GM23248 (cell line): ENCODE data around the gene HOXB4. TPM values are rescaled to one million over a fixed set of nuclear protein-coding genes. Genes with fewer than 3 reads are reported as not detected.
A peak's percentile ranks its signal among the peaks of the same experiment; 100 is the strongest.

Experiments used
- DNase-seq: peaks from one replicate; pipeline ENCODE4 v3.0.0-alpha.2; 2015
- H2AFZ ChIP-seq: fragments of 200-600 bp; sonication (generic); 2 replicates; pipeline ENCODE4 v1.6.1; 2016; ENCODE audit warnings: antibody characterized with exemption
- H3F3A ChIP-seq: fragments of 200-600 bp; sonication (generic); 2 replicates; pipeline ENCODE4 v1.6.1; 2016; ENCODE audit warnings: mild to moderate bottlenecking, antibody characterized with exemption, mixed run types; ENCODE audit not compliant: insufficient read depth
- H3K27ac ChIP-seq: fragments of 200-600 bp; sonication (generic); 2 replicates; pipeline ENCODE4 v1.5.1; 2016; ENCODE audit warnings: mild to moderate bottlenecking
- H3K27me3 ChIP-seq: fragments of 200-600 bp; sonication (generic); replicated peaks from 2 replicates; pipeline ENCODE4 v1.6.1; 2016; ENCODE audit warnings: mild to moderate bottlenecking; ENCODE audit not compliant: insufficient read depth
- H3K36me3 ChIP-seq: fragments of 200-600 bp; sonication (generic); 2 replicates; pipeline ENCODE4 v1.6.1; 2016; ENCODE audit warnings: low read depth, mild to moderate bottlenecking
- H3K4me1 ChIP-seq: fragments of 200-600 bp; sonication (generic); 2 replicates; pipeline ENCODE4 v1.6.1; 2016; ENCODE audit warnings: mild to moderate bottlenecking; ENCODE audit not compliant: insufficient read depth
- H3K4me2 ChIP-seq: fragments of 200-600 bp; sonication (generic); one replicate; pipeline ENCODE4 v1.6.1; 2016; ENCODE audit warnings: mild to moderate bottlenecking; ENCODE audit not compliant: unreplicated experiment
- H3K4me3 ChIP-seq: fragments of 200-600 bp; sonication (generic); 2 replicates; pipeline ENCODE4 v1.5.1; 2016; ENCODE audit warnings: mild to moderate bottlenecking
- H3K79me2 ChIP-seq: fragments of 200-600 bp; sonication (generic); 2 replicates; pipeline ENCODE4 v1.6.1; 2016; ENCODE audit warnings: mild to moderate bottlenecking; ENCODE audit not compliant: insufficient read depth
- H3K9ac ChIP-seq: fragments of 200-600 bp; sonication (generic); 2 replicates; pipeline ENCODE4 v1.6.1; 2016; ENCODE audit warnings: mild to moderate bottlenecking
- H3K9me2 ChIP-seq: fragments of 200-600 bp; sonication (generic); 2 replicates; pipeline ENCODE4 v1.6.1; 2016; ENCODE audit warnings: mixed run types, mild to moderate bottlenecking, moderate library complexity; ENCODE audit not compliant: insufficient read depth
- H3K9me3 ChIP-seq: fragments of 200-600 bp; sonication (generic); one replicate; pipeline ENCODE4 v1.6.1; 2017; ENCODE audit warnings: low read depth
- H4K20me1 ChIP-seq: fragments of 200-600 bp; sonication (generic); 2 replicates; pipeline ENCODE4 v1.6.0; 2016; ENCODE audit not compliant: insufficient read depth
- EZH2 ChIP-seq: fragments of 200-600 bp; sonication (generic); IDR thresholded peaks from 2 replicates; pipeline ENCODE4 v1.6.1; 2018; ENCODE audit warnings: antibody characterized with exemption, mild to moderate bottlenecking; ENCODE audit not compliant: insufficient read depth, poor library complexity, severe bottlenecking
- EZH2phosphoT487 ChIP-seq: fragments of 200-600 bp; sonication (generic); IDR thresholded peaks from 2 replicates; pipeline ENCODE4 v1.6.1; 2018; ENCODE audit warnings: antibody characterized with exemption, moderate library complexity, mild to moderate bottlenecking, low read depth; ENCODE audit not compliant: insufficient read depth
- WGBS, 2 experiments: methylation state at CpG; one replicate each; pipeline ENCODE4 v1.1.6; 2015 to 2017; ENCODE audit warnings: low lambda C conversion rate in 2 of 2, low coverage in 1 of 2; ENCODE audit errors: missing lambda C conversion rate in 2 of 2; 5-methylcytosine and 5-hydroxymethylcytosine counted together
- in situ Hi-C: fragments of 300-500 bp; cut with MboI; formaldehyde crosslinking; loops from 2 replicates; pipeline ENCODE4 v1.15.0; 2020
- polyA plus RNA-seq: library from polyadenylated mRNA; unstranded; fragments of >200 nt; fragmentation: Nextera tagmentation; extraction: Ambion mirVana; gene quantifications from 2 replicates; pipeline ENCODE4 v1.2.1, GENCODE V29; 2016
- total RNA-seq: library from RNA; depleted of rRNA; stranded (reverse); fragments of >200 nt; shearing (Covaris generic); gene quantifications from 2 replicates; pipeline ENCODE4 v1.2.3, GENCODE V29; 2014

The HOXB4 gene
- total and polyA plus RNA-seq, 2 experiments from 2014 or later = 1.2 to 2.2 TPM

DNA sequence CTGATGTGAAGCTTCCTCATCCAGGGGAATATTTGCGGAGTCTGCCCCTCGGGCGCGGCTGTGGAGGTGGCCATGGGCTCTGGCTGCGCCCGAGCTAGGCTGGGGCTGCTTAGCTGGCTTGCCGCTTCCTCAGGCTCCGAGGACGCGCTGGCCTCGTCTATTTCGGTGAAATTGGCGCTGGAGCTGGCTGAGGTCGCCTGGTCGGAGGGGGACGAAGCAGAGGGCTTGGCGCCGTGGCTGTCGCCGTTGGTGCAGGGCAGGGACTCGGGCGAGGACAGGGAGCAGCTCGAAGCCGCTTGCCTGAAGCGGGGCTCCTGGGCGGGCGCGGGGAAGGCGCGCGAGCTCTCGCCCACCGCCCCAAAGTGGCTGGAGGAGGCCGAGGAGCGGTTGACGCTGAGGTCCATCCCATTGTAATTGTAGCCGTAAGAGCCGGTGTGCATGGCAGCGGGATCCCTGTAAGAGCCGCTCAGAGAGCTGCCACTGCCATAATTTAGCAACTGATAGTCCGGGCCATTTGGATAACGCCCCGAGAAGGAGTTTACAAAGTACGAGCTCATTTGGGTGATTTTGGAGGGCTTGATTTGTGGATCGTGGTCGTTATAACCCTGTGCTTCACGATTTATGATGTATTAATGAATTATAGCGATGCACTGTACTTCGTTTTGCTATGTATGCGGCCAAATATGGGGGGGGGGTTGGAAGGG lies 15.1 kb upstream of the HOXB4 start, which contains the start of gene HOXB5:
Gene HOXB5 (minus strand): TSS at position 654 of the 704 bp plus-strand sequence. CDS start 97 bp downstream, at position 557.
- peak within 1 kb of the TSS; percentile 59 for H3K9ac ChIP-seq
- H2AFZ ChIP-seq = peak within 1 kb of the TSS; percentile 85
- in situ Hi-C loops = no loop called here

DNA sequence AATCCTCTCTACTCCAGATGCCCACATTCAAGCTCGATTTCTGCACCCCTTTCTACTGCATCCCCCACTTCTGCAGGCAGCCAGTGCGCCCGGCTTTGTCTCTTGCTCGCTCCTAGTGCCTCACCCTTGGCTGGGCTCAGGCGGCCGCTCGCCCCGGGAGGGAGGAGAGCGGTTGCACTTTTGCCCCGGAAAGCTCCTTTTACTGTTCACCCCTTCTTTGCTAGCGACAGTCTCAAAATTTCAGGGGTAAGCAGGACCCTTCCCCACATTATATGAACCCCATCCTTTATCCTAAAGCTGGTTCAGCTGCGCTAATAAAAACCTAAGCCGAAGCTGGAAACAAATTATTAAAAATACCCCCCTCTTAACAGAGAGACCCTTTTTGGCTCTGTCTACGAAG lies 14.4 kb upstream of the HOXB4 start:
- Histone ChIP-seq H3K9me2 (no peaks in the 10 kb centered on the region), H2AFZ (peak overlapping the region; percentile 85), H4K20me1 (no peaks in the 10 kb centered on the region), H3K4me3 (peak overlapping the region; percentile 74), H3K79me2 (peaks cover 13% of the 10 kb centered on the region), H3K9ac (peak overlapping the region; percentile 59), H3K4me1 (0 out of 2 replicates have a peak, but pooled peaks cover 3% of the 10 kb centered on the region), H3K4me2 (peak overlapping the region; percentile 75), H3K9me3 (no peaks in the 10 kb centered on the region), H3K27ac (no peak overlapping the region), H3F3A (no peaks in the 10 kb centered on the region), H3K27me3 (no peaks in the 10 kb centered on the region), H3K36me3 (no peaks in the 10 kb centered on the region)
- WGBS, 2 experiments = 12 to 16% methylated on average over 14 of the region's 14 CpGs
- DNase-seq = peak; percentile 60
- in situ Hi-C loops = no loop called here
- TF ChIP-seq EZH2 (no peak), EZH2phosphoT487 (no peak)

More for the DNA sequence above, 15.1 kb upstream of the HOXB4 start, which contains the start of gene HOXB5:
- Histone ChIP-seq H3K4me3 (peak within 1 kb of the TSS; percentile 74), H3K27me3 (no peaks in the 10 kb centered on the region), H3F3A (no peaks in the 10 kb centered on the region), H3K9me2 (no peaks in the 10 kb centered on the region), H3K4me2 (peak within 1 kb of the TSS; percentile 75), H3K9me3 (no peaks in the 10 kb centered on the region), H3K79me2 (peaks cover 14% of the 10 kb centered on the region), H3K4me1 (0 out of 2 replicates have a peak, but pooled peaks cover 3% of the 10 kb centered on the region), H3K36me3 (no peaks in the 10 kb centered on the region), H3K27ac (peak within 1 kb of the TSS; percentile 28; the same call in 1 of the 2 replicates), H4K20me1 (no peaks in the 10 kb centered on the region)
- WGBS, 2 experiments = 2% methylated on average over 39 to 50 of the region's 50 CpGs
- TF ChIP-seq EZH2phosphoT487 (no peak), EZH2 (no peak)
- peak; percentile 72 for DNase-seq

DNA sequence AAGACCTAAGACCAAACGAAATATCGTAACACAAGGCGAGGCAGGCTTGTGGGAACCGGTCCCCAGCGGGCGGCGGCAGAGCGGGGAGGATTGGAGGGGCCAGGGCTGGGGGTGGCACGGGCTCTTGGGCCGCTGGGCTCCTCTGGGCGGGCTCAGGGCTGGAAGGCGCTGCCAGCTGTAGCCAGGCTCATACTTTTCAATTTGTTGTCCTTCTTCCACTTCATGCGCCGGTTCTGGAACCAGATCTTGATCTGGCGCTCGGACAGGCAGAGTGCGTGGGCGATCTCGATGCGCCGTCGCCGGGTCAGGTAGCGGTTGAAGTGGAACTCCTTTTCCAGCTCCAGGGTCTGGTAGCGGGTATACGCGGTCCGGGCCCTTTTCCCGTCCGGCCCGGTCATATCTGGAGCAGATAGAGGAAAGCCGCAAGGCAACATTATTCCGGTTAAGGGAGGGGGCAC lies 13.9 kb upstream of the HOXB4 start:
- H2AFZ ChIP-seq = peak overlapping the region; percentile 85
- H3K9me3 ChIP-seq = no peaks in the 10 kb centered on the region
- H3K79me2 ChIP-seq = peaks cover 8% of the 10 kb centered on the region
- H3K27me3 ChIP-seq = no peaks in the 10 kb centered on the region
- 68 to 70% methylated on average over 33 of the region's 33 CpGs for WGBS, 2 experiments
- H3K4me3 ChIP-seq = peak overlapping the region; percentile 74
- no peak overlapping the region for H3K4me2 ChIP-seq
- H3K27ac ChIP-seq = no peak overlapping the region
- in situ Hi-C loops = no loop called here
- TF ChIP-seq EZH2phosphoT487 (no peak), EZH2 (no peak)
- peak; percentile 38 for DNase-seq
- no peaks in the 10 kb centered on the region for H3F3A ChIP-seq
- no peaks in the 10 kb centered on the region for H3K36me3 ChIP-seq
- H3K4me1 ChIP-seq = 0 out of 2 replicates have a peak, but pooled peaks cover 3% of the 10 kb centered on the region
- no peaks in the 10 kb centered on the region for H4K20me1 ChIP-seq
- H3K9ac ChIP-seq = peak overlapping the region; percentile 59; the same call in 1 of the 2 replicates
- no peaks in the 10 kb centered on the region for H3K9me2 ChIP-seq

DNA sequence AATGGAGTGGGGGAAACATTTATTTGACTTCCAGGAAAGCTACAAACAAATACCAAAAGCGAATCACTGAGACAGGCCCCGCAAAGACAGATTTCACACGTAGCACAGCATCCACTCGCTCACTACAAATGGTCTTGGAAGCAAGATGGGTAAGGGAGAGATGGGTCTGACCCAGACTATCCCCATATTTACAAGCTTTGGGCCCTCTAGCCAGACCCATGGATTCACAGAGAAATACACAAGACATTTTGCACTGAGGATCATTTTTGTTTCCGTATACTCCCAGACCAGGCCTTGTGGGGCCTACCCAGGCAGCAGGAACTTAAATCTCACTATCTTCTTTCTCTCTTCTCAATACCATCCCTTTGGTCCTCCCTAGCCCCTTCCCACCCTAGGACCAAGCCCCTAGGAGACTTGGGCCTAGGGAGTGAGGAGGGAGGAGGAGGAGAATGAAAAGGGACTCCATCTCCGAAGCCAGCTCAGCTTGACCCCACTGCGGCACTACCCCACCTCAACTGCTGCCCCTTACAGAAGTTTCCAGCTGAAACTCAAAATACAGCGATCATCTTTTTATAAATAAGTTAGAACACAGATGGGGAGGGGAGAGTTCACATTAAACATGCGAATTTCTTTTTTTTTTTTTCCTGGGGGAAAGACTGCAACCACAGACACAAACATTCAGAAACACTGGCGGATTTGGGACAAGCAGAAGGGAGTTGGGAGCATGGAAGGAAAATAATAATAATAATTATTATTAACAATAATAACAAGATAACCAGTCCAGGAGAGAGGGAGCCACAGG lies 13.3 kb upstream of the HOXB4 start:
- 96 to 100% methylated on average over 10 of the region's 10 CpGs for WGBS, 2 experiments
- H3K4me3 ChIP-seq = no peak overlapping the region
- in situ Hi-C loops = no loop called here

More for the DNA sequence above, 13.3 kb upstream of the HOXB4 start:
- no peak overlapping the region for H3K27ac ChIP-seq
- H3K9me3 ChIP-seq = no peaks in the 10 kb centered on the region
- no peak overlapping the region for H2AFZ ChIP-seq
- no peaks in the 10 kb centered on the region for H3F3A ChIP-seq
- H3K9ac ChIP-seq = no peak overlapping the region
- H3K79me2 ChIP-seq = peaks cover 6% of the 10 kb centered on the region; the same call in 1 of the 2 replicates
- no peaks in the 10 kb centered on the region for H3K27me3 ChIP-seq
- H4K20me1 ChIP-seq = no peaks in the 10 kb centered on the region
- no peak for DNase-seq
- H3K36me3 ChIP-seq = no peaks in the 10 kb centered on the region
- no peaks in the 10 kb centered on the region for H3K9me2 ChIP-seq
- H3K4me1 ChIP-seq = peaks cover 3% of the 10 kb centered on the region; the same call in 1 of the 2 replicates
- TF ChIP-seq EZH2phosphoT487 (no peak), EZH2 (no peak)
- no peak overlapping the region for H3K4me2 ChIP-seq
